ENCODE results near the gene DLX4.

Gene DLX4

DNA sequence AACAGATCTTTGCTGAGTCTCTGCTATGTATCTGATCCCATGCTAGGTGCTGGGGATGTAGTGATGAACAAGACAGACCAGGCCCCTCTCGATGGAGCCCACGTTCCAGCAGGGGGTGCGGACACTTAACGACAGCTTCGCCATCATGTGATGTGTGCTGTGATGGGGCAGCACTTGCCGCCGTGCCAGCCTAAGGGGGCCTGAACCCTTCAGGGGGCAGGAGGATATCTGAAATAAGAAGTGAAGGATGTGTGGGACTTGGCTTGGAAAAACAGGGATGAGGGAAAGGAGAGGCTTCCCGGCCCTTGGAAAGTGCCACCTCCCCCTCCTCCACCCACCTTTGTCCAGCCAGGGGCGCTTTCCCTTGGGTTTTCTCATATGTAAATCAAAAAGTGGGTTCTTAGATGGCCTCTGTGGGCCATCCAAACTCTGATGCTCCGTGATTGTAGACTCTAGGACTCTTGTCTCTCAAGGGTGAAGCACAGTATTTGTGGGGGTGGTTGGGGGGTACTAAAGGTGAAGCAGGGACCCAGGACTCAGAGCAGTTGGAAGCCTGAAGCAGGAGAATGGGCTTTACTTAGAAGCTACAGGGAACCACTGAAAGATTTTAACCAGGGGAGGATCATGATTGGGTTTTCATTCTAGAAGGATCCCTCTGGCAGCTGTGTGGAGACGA lies 30.0 kb downstream of the DLX4 start:
- H3K9me3 ChIP-seq (ENCODE audit: control insufficient read depth, low read length) = no peaks in the 10 kb centered on the region
- no peak for DNase-seq (ENCODE audit: low read depth)
- no peak overlapping the region for H3K4me3 ChIP-seq (ENCODE audit: low read length)
- H3K4me1 ChIP-seq (ENCODE audit: control insufficient read depth, insufficient read depth, low read length) = peaks cover 12% of the 10 kb centered on the region
- H3K36me3 ChIP-seq (ENCODE audit: control insufficient read depth, insufficient read depth, low read length, severe bottlenecking) = no peaks in the 10 kb centered on the region
- H3K27me3 ChIP-seq (replicated peaks; ENCODE audit: control insufficient read depth, insufficient read depth, low read length) = peaks cover 55% of the 10 kb centered on the region
- H3K9ac ChIP-seq (ENCODE audit: low read length) = no peak overlapping the region

DNA sequence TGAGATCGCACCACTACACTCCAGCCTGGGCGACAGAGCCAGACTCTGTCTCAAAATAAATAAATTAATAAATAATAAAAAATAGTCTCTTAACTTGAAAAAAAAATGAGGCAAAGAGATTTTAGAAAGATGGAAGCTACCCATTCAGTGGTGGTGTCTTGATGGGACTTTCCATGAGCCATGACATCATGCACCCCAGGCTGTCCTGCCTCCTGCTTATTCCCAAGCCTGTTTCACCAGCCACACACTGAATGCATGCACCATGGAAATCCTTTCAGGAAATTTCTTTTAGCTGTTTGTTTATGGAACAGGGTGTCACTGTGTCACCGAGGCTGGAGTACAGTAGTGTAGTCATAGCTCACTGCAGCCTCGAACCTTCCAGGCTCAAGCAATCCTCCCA lies 34.9 kb downstream of the DLX4 start:
- peaks cover 8% of the 10 kb centered on the region for H3K9me3 ChIP-seq (ENCODE audit: control insufficient read depth, low read length)
- peaks cover 40% of the 10 kb centered on the region for H3K27me3 ChIP-seq (replicated peaks; ENCODE audit: control insufficient read depth, insufficient read depth, low read length)
- H3K4me3 ChIP-seq (ENCODE audit: low read length) = no peak overlapping the region
- no peak for DNase-seq (ENCODE audit: low read depth)
- no peaks in the 10 kb centered on the region for H3K36me3 ChIP-seq (ENCODE audit: control insufficient read depth, insufficient read depth, low read length, severe bottlenecking)
- no peaks in the 10 kb centered on the region for H3K4me1 ChIP-seq (ENCODE audit: control insufficient read depth, insufficient read depth, low read length)
- H3K9ac ChIP-seq (ENCODE audit: low read length) = no peak overlapping the region

DNA sequence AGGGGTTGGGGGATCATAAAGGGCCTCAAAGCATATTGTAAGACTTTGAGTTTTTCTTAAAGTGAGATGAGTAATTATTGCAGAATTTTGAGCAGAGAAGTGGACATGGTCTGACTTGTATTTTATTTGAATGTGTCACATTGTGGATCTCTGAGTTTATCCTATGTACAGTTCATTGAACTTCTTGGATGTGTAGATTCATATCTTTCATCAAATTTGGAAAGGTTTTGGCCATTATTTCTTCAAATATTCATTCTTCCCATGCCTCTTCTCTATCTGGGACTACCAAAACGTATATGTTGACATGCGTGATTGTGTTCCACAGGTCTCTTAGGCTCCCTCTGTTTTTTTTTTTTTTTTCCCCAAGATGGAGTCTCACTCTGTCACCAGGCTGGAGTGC lies 40.3 kb downstream of the DLX4 start:
- H3K4me1 ChIP-seq (ENCODE audit: control insufficient read depth, insufficient read depth, low read length) = no peaks in the 10 kb centered on the region
- H3K4me3 ChIP-seq (ENCODE audit: low read length) = no peak overlapping the region
- H3K27me3 ChIP-seq (replicated peaks; ENCODE audit: control insufficient read depth, insufficient read depth, low read length) = peaks cover 3% of the 10 kb centered on the region
- DNase-seq (ENCODE audit: low read depth) = no peak
- H3K36me3 ChIP-seq (ENCODE audit: control insufficient read depth, insufficient read depth, low read length, severe bottlenecking) = no peaks in the 10 kb centered on the region
- H3K9ac ChIP-seq (ENCODE audit: low read length) = no peak overlapping the region
- peaks cover 39% of the 10 kb centered on the region for H3K9me3 ChIP-seq (ENCODE audit: control insufficient read depth, low read length)

DNA sequence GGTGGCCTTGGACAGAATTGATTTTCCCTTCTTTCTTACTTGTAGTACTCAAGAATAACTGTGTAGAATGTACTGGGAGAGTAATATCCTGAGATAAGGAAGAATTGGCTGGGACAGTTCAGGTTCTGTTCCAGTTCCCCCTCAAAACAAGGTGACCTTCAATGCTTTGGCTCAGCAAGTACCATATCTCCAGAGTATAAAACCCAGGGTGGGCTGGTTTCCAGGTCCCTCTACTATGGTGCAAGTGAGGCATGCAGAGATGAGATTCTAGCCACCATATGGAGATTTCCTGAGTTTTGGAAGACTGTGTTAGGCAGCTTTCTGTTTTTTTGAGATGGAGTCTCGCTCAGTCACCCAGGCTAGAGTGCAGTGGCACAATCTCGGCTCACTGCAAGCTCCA lies 44.1 kb downstream of the DLX4 start:
- H3K9ac ChIP-seq (ENCODE audit: low read length) = no peak overlapping the region
- H3K4me1 ChIP-seq (ENCODE audit: control insufficient read depth, insufficient read depth, low read length) = no peaks in the 10 kb centered on the region
- H3K9me3 ChIP-seq (ENCODE audit: control insufficient read depth, low read length) = peaks cover 47% of the 10 kb centered on the region
- no peak overlapping the region for H3K4me3 ChIP-seq (ENCODE audit: low read length)
- peaks cover 3% of the 10 kb centered on the region for H3K27me3 ChIP-seq (replicated peaks; ENCODE audit: control insufficient read depth, insufficient read depth, low read length)
- H3K36me3 ChIP-seq (ENCODE audit: control insufficient read depth, insufficient read depth, low read length, severe bottlenecking) = no peaks in the 10 kb centered on the region
- no peak for DNase-seq (ENCODE audit: low read depth)

DNA sequence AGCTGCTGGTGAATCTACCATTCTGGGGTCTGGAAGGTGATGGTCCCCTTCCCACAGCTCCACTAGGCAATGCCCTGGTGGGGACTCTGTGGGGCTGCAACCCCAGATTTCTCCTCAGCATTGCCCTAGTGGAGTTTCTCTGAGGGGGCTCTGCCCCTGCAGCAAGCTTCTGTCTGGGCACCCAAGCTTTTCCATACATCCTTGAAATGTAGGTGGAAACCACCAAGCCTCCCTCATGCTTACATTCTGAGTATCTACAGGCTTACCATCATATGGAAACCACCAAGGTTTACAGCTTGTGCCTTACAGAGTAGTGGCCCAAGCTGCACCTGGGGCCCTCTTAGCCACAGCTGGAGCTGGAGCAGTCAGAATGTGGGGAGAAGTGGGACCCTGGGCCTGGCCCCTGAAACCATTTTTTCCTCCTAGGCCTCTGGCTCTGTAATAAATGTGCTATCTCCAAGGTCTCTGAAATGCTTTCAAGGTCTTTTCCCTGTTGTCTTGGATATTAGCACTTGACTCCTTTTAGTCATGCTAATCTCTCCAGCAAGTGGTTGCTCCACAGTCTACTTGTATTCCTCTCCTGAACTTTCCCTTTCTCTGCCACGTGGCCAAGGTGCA lies 45.6 kb downstream of the DLX4 start:
- H3K27me3 ChIP-seq (replicated peaks; ENCODE audit: control insufficient read depth, insufficient read depth, low read length) = peaks cover 3% of the 10 kb centered on the region
- H3K36me3 ChIP-seq (ENCODE audit: control insufficient read depth, insufficient read depth, low read length, severe bottlenecking) = no peaks in the 10 kb centered on the region
- no peak overlapping the region for H3K9ac ChIP-seq (ENCODE audit: low read length)
- peaks cover 33% of the 10 kb centered on the region for H3K9me3 ChIP-seq (ENCODE audit: control insufficient read depth, low read length)
- no peak overlapping the region for H3K4me3 ChIP-seq (ENCODE audit: low read length)
- no peaks in the 10 kb centered on the region for H3K4me1 ChIP-seq (ENCODE audit: control insufficient read depth, insufficient read depth, low read length)
- DNase-seq (ENCODE audit: low read depth) = no peak

DNA sequence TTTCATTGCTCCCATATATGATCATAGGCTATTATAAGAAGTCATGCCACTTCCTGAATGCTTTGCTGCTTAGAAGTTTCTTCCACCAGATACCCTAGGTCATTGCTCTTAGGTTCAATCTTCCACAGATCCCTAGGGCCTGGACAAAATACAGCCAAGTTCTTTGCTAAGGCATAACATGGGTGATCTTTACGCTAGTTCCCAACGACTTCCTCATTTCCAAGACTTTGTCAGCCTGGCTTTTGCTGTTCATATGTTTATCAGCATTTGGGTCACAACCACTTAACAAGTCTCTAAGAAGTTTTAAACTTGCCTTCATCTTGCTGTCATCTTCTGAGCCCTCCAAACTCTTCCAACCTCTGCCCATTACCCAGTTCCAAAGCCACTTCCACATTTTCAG lies 46.2 kb downstream of the DLX4 start:
- no peak overlapping the region for H3K9ac ChIP-seq (ENCODE audit: low read length)
- peaks cover 3% of the 10 kb centered on the region for H3K27me3 ChIP-seq (replicated peaks; ENCODE audit: control insufficient read depth, insufficient read depth, low read length)
- peaks cover 28% of the 10 kb centered on the region for H3K9me3 ChIP-seq (ENCODE audit: control insufficient read depth, low read length)
- H3K4me3 ChIP-seq (ENCODE audit: low read length) = no peak overlapping the region
- DNase-seq (ENCODE audit: low read depth) = no peak
- no peaks in the 10 kb centered on the region for H3K4me1 ChIP-seq (ENCODE audit: control insufficient read depth, insufficient read depth, low read length)
- H3K36me3 ChIP-seq (ENCODE audit: control insufficient read depth, insufficient read depth, low read length, severe bottlenecking) = no peaks in the 10 kb centered on the region

DNA sequence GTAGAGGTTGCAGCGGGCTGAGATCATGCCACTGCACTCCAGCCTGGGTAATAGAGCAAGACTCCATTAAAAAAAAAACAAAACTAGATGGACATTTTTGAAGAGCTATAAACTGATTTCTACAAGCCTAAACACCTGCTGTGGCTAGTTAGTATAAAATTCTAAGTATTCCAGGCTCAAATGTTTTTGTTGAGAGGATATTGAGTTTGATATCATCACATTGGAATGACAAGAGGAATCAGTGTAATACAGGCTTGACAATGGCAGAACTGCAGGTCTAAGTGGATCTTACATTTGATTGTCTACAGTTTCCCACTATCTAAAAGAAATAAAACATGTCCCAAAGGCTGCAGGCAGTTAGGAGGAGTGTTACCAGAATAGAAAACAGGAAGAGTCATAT lies 49.9 kb downstream of the DLX4 start:
- Histone ChIP-seq H3K9ac (ENCODE audit: low read length) (no peak overlapping the region), H3K4me3 (ENCODE audit: low read length) (no peak overlapping the region), H3K9me3 (ENCODE audit: control insufficient read depth, low read length) (peaks cover 10% of the 10 kb centered on the region), H3K36me3 (ENCODE audit: control insufficient read depth, insufficient read depth, low read length, severe bottlenecking) (no peaks in the 10 kb centered on the region), H3K4me1 (ENCODE audit: control insufficient read depth, insufficient read depth, low read length) (no peaks in the 10 kb centered on the region), H3K27me3 (replicated peaks; ENCODE audit: control insufficient read depth, insufficient read depth, low read length) (peaks cover 6% of the 10 kb centered on the region)
- no peak for DNase-seq (ENCODE audit: low read depth)

DNA sequence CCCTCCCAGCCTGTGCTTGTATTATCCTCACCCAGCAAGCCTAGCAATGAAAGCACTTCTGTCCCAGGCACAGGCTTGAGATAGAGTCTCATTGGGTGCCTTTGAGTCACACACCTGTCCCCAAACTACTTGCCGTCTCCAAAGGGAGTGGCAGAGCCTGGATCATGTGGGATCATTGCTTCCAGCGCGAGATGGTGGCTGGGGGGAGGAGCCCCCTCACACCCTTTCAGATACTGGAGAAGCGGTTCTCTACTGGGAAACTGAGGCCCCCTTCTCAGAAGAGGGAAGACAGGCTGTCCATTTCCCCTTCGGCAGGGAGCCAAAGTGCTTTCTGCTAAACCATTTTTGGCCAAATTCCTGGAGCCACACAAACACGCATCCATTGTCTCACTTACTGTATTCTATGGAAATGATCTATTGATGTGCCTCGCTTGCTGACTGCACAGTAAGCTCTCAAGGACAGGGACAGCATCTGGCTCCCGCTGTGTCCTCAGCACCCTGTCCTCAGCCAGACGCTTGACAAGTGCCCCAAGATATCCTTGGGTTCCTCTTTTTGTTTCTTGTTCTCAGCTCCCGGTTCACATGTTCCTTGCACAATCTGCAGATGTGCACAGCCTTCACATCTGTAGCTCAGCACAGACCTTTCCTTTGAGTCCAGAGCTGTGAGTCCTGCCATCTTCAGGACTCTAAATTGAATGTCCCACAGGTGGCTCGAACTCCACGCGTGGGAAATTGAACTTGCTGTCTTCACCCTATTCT lies 52.0 kb downstream of the DLX4 start:
- H3K4me3 ChIP-seq (ENCODE audit: low read length) = no peak overlapping the region
- no peaks in the 10 kb centered on the region for H3K4me1 ChIP-seq (ENCODE audit: control insufficient read depth, insufficient read depth, low read length)
- H3K9me3 ChIP-seq (ENCODE audit: control insufficient read depth, low read length) = no peaks in the 10 kb centered on the region
- H3K36me3 ChIP-seq (ENCODE audit: control insufficient read depth, insufficient read depth, low read length, severe bottlenecking) = no peaks in the 10 kb centered on the region
- peaks cover 6% of the 10 kb centered on the region for H3K27me3 ChIP-seq (replicated peaks; ENCODE audit: control insufficient read depth, insufficient read depth, low read length)
- H3K9ac ChIP-seq (ENCODE audit: low read length) = no peak overlapping the region
- DNase-seq (ENCODE audit: low read depth) = no peak

DNA sequence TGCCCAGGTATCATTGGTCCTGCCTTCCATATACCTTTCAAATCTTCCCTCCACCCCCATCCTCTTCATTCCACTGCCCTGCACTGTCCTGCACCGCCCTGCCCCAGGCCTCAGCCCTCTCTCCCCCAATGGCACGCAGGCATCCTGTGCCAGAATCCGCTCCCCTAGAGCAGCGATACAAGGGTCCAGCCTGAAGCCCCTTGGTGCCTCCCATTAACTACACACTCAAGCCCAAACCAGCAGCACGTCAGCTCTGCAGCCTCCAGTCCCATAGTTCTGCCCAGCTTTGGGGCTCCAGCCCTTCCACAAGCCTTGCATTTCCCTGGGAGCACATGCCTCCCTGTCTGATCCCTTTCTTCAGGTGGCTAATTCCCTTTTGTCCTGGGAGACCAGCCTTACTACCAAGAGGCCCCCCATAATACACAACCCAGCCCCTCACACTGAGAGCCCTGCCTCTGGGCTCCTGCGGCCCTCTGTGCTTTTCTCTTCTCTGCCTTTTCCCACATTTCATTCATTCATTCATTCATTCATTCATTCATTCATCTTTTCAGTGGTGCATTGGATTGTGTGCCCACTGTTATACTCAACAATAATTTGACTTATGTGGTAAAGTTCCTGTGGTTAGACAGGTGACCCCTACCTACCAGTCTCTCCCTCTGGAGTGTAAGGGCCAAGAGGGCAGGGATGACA lies 52.8 kb downstream of the DLX4 start:
- peaks cover 6% of the 10 kb centered on the region for H3K27me3 ChIP-seq (replicated peaks; ENCODE audit: control insufficient read depth, insufficient read depth, low read length)
- no peak for DNase-seq (ENCODE audit: low read depth)
- no peak overlapping the region for H3K4me3 ChIP-seq (ENCODE audit: low read length)
- H3K9ac ChIP-seq (ENCODE audit: low read length) = no peak overlapping the region
- H3K9me3 ChIP-seq (ENCODE audit: control insufficient read depth, low read length) = no peaks in the 10 kb centered on the region
- no peaks in the 10 kb centered on the region for H3K36me3 ChIP-seq (ENCODE audit: control insufficient read depth, insufficient read depth, low read length, severe bottlenecking)
- no peaks in the 10 kb centered on the region for H3K4me1 ChIP-seq (ENCODE audit: control insufficient read depth, insufficient read depth, low read length)

DNA sequence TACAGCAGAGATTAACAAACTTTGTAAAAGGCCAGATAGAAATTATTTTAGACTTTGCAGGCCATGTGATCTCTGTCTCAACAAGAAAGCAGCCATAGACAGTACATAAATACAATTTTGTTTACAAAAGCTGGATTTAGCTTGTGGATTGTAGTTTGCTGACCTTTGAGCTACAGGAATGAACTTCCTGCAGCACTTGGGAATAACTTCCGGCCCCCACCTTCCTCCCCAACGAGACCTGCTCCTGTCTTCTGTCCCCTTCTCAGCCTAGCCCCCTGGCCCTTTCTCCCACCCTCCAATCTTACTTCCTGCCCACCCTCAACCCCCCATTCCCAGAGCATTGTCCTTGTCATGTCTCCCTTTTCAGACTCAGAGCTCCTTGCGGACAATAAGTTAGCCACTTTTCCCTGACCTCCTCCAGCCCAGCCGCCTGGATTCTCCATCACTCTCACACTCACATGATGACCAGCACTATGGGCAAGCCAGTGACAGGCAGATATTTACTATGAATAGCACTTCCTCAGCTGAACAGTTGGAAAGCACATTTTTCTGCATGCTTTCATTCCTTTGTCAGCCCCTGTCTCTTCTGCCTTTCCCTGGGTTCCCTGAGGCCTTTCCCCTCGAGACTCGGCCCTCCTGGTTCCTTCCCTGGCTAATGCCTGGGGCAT lies 53.6 kb downstream of the DLX4 start:
- Histone ChIP-seq H3K27me3 (replicated peaks; ENCODE audit: control insufficient read depth, insufficient read depth, low read length) (peaks cover 6% of the 10 kb centered on the region), H3K9me3 (ENCODE audit: control insufficient read depth, low read length) (no peaks in the 10 kb centered on the region), H3K4me3 (ENCODE audit: low read length) (no peak overlapping the region), H3K9ac (ENCODE audit: low read length) (no peak overlapping the region), H3K36me3 (ENCODE audit: control insufficient read depth, insufficient read depth, low read length, severe bottlenecking) (no peaks in the 10 kb centered on the region), H3K4me1 (ENCODE audit: control insufficient read depth, insufficient read depth, low read length) (peaks cover 7% of the 10 kb centered on the region)
- no peak for DNase-seq (ENCODE audit: low read depth)

DNA sequence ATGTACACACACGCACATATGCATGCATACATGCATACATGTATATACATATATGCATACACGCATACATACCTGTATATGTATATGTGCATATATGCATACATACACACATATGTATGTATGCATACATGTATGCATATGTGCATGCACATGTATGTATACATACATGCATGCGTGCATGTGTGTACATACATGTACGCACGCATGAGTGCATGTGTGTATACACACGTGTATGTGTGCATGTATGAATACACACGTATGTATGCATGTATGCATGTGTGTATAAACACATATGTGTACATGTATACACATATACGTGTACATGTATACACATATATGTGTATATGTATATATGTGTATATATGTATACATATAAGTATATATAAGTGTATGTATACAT lies 54.5 kb downstream of the DLX4 start:
- H3K4me3 ChIP-seq (ENCODE audit: low read length) = no peak overlapping the region
- peaks cover 6% of the 10 kb centered on the region for H3K27me3 ChIP-seq (replicated peaks; ENCODE audit: control insufficient read depth, insufficient read depth, low read length)
- H3K9ac ChIP-seq (ENCODE audit: low read length) = no peak overlapping the region
- peaks cover 14% of the 10 kb centered on the region for H3K4me1 ChIP-seq (ENCODE audit: control insufficient read depth, insufficient read depth, low read length)
- H3K9me3 ChIP-seq (ENCODE audit: control insufficient read depth, low read length) = no peaks in the 10 kb centered on the region
- no peak for DNase-seq (ENCODE audit: low read depth)
- H3K36me3 ChIP-seq (ENCODE audit: control insufficient read depth, insufficient read depth, low read length, severe bottlenecking) = no peaks in the 10 kb centered on the region
